Tibial nerve (tissue), 4 donors: ENCODE measurements around the gene TSHZ1. TPM values are rescaled to one million over a fixed set of nuclear protein-coding genes. Genes with fewer than 3 reads are reported as not detected.
"Not testable (repeated sequence)": the region's sequence is repeated elsewhere in the genome, so short reads cannot be mapped to it uniquely, and the experiment has no call there.

Source experiments
- DNase-seq, 2 donors: peaks; one replicate each; pipeline ENCODE4 v3.0.0-alpha.2; 2019; ENCODE audit warnings: low spot score in 2 of 2
- H3K27ac ChIP-seq, 4 donors: fragments of 200-600 bp; sonication (generic) in 3 of 4; one replicate each; pipeline ENCODE4 v1.5.1; 2017 to 2019; ENCODE audit warnings: mild to moderate bottlenecking in 1 of 4
- H3K27me3 ChIP-seq, 2 donors: fragments of 200-600 bp; sonication (generic) in 1 of 2; one replicate each; pipeline versions ENCODE4 v1.5.1 to v1.6.0; 2017 to 2019
- H3K36me3 ChIP-seq, 3 donors: fragments of 200-600 bp; sonication (generic); one replicate each; pipeline ENCODE4 v1.5.1; 2018 to 2019
- H3K4me1 ChIP-seq, 4 donors: fragments of 200-600 bp; sonication (generic) in 3 of 4; one replicate each; pipeline ENCODE4 v1.5.1; 2017 to 2019
- H3K4me3 ChIP-seq, 4 donors: fragments of 200-600 bp; sonication (generic) in 3 of 4; one replicate each; pipeline ENCODE4 v1.5.1; 2017 to 2019; ENCODE audit warnings: mild to moderate bottlenecking in 1 of 4, moderate library complexity in 1 of 4
- H3K9me3 ChIP-seq, 4 donors: fragments of 200-600 bp; sonication (generic) in 3 of 4; one replicate each; pipeline ENCODE4 v1.5.1; 2017 to 2019
- EP300 ChIP-seq, 2 donors: sonication (generic); formaldehyde crosslinking; IDR thresholded peaks; one replicate each; pipeline ENCODE4 v1.6.1; 2017; ENCODE audit warnings: antibody characterized with exemption in 2 of 2, mild to moderate bottlenecking in 1 of 2
- POLR2A ChIP-seq, 2 donors: fragments of 450-650 bp; IDR thresholded peaks; one replicate each; pipeline ENCODE4 v1.6.1; 2017; ENCODE audit warnings: antibody characterized with exemption in 2 of 2, mild to moderate bottlenecking in 2 of 2, moderate library complexity in 2 of 2
- WGBS, 2 donors: methylation state at CpG; one replicate each; pipeline ENCODE4 v1.1.5; 2018; 5-methylcytosine and 5-hydroxymethylcytosine counted together
- total RNA-seq, 4 donors: library from RNA; depleted of rRNA; stranded (reverse); fragments of >200 nt; gene quantifications; one replicate each; pipeline ENCODE4 v1.1.0, GENCODE V29; 2016
- TF ChIP-seq, protein P1 (sequence below), 5 experiments: fragments of 200-600 bp in 3 of 5; fragments of 450-650 bp in 2 of 5; sonication (generic) in 3 of 5; IDR thresholded peaks; one replicate each; pipeline ENCODE4 v1.5.1; 2016 to 2019; ENCODE audit warnings: antibody characterized with exemption in 5 of 5, mild to moderate bottlenecking in 3 of 5, moderate library complexity in 2 of 5

The TSHZ1 gene
- total RNA-seq, 4 donors from 2014 or later = 15.6 to 23.7 (median 18.3) TPM

GRCh38 chr18:75324686-75325257, 114.2 kb downstream of the TSHZ1 start:
- Histone ChIP-seq H3K4me3 (no peak overlapping the region), H3K27me3 (no peaks in the 10 kb centered on the region), H3K36me3 (no peaks in the 10 kb centered on the region), H3K9me3 (peaks cover 0 to 25% (median 2%) of the 10 kb centered on the region in 4 donors), H3K27ac (no peak overlapping the region), H3K4me1 (no peaks in the 10 kb centered on the region)
- WGBS, 2 donors = 62 to 68% methylated on average over 2 of the region's 2 CpGs
- DNase-seq = no peak
- TF ChIP-seq POLR2A (IDR thresholded peaks at IDR 0.05) = no peak
- TF ChIP-seq, protein P1, sequence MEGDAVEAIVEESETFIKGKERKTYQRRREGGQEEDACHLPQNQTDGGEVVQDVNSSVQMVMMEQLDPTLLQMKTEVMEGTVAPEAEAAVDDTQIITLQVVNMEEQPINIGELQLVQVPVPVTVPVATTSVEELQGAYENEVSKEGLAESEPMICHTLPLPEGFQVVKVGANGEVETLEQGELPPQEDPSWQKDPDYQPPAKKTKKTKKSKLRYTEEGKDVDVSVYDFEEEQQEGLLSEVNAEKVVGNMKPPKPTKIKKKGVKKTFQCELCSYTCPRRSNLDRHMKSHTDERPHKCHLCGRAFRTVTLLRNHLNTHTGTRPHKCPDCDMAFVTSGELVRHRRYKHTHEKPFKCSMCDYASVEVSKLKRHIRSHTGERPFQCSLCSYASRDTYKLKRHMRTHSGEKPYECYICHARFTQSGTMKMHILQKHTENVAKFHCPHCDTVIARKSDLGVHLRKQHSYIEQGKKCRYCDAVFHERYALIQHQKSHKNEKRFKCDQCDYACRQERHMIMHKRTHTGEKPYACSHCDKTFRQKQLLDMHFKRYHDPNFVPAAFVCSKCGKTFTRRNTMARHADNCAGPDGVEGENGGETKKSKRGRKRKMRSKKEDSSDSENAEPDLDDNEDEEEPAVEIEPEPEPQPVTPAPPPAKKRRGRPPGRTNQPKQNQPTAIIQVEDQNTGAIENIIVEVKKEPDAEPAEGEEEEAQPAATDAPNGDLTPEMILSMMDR (IDR thresholded peaks at IDR 0.05) = no peak
- TF ChIP-seq EP300 (IDR thresholded peaks at IDR 0.05) = no peak

DNA sequence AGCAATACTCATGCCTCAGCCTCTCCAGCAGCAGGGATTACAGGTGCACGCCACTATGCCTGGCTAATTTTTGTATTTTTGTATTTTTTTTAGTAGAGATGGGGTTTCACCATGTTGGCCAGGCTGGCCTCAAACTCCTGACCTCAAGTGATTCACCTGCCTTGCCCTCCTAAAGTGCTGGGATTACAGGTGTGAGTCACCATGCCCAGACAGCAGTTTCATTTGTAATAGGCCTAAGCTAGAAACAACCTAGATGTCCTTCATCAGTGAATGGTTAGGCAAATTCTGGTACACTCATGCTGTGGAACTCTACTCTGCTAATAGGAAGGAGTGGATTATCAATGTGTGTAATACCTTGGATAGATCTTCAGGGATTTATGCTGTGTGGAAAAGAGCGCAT, 119.2 kb downstream of the TSHZ1 start:
- DNase-seq, H3K4me3 ChIP-seq, H3K27ac ChIP-seq, H3K27me3 ChIP-seq, H3K36me3 ChIP-seq, H3K4me1 ChIP-seq: not testable (repeated sequence)
- WGBS, 2 donors = 96 to 99% methylated on average over 2 of the region's 2 CpGs
- peaks cover 0 to 25% (median 2%) of the 10 kb centered on the region in 4 donors for H3K9me3 ChIP-seq

DNA sequence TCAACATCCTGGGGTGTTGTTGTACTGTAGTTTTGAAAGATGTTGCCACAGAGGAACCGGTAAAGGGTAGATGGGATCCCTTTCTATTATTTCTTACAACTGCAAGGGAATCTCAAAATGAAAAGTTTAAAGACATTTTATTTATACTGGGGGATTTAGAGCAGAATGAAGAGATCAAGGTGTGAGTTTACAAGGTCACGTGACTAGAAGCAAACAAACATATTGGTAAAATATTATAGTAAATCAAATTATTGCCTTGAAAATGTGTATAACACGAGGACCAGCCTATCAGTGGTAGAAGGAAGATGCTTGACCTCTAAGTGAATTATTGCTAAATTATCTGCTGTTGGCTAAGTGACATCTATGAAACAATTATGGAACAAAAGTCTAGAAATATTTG, 119.7 kb downstream of the TSHZ1 start:
- Histone ChIP-seq H3K27me3 (no peaks in the 10 kb centered on the region), H3K27ac (no peak overlapping the region), H3K4me1 (no peaks in the 10 kb centered on the region), H3K36me3 (no peaks in the 10 kb centered on the region), H3K9me3 (peaks cover 0 to 24% (median 2%) of the 10 kb centered on the region in 4 donors), H3K4me3 (no peak overlapping the region)
- WGBS, 2 donors = 88 to 90% methylated on average over 3 of the region's 3 CpGs
- DNase-seq = no peak
- no peak for TF ChIP-seq EP300 (IDR thresholded peaks at IDR 0.05)
- TF ChIP-seq, protein P1 (IDR thresholded peaks at IDR 0.05) = no peak
- TF ChIP-seq POLR2A (IDR thresholded peaks at IDR 0.05) = no peak

GRCh38 chr18:75334869-75335268, 124.3 kb downstream of the TSHZ1 start:
- 88% methylated on average over 4 to 5 of the region's 5 CpGs for WGBS, 2 donors
- H3K4me3 ChIP-seq = no peak overlapping the region
- DNase-seq = no peak
- H3K36me3 ChIP-seq = no peaks in the 10 kb centered on the region
- H3K4me1 ChIP-seq = no peaks in the 10 kb centered on the region
- TF ChIP-seq, protein P1 (IDR thresholded peaks at IDR 0.05) = no peak
- TF ChIP-seq EP300 (IDR thresholded peaks at IDR 0.05) (no peak), POLR2A (IDR thresholded peaks at IDR 0.05) (no peak)
- no peak overlapping the region for H3K27ac ChIP-seq
- no peaks in the 10 kb centered on the region for H3K9me3 ChIP-seq
- no peaks in the 10 kb centered on the region for H3K27me3 ChIP-seq

GRCh38 chr18:75335511-75335910, 124.9 kb downstream of the TSHZ1 start:
- no peak for TF ChIP-seq POLR2A (IDR thresholded peaks at IDR 0.05)
- TF ChIP-seq EP300 (IDR thresholded peaks at IDR 0.05) = no peak
- TF ChIP-seq, protein P1 (IDR thresholded peaks at IDR 0.05) = no peak
- no peak for DNase-seq
- no peaks in the 10 kb centered on the region for H3K27me3 ChIP-seq
- no peaks in the 10 kb centered on the region for H3K9me3 ChIP-seq
- H3K27ac ChIP-seq = no peak overlapping the region
- H3K36me3 ChIP-seq = no peaks in the 10 kb centered on the region
- no peak overlapping the region for H3K4me3 ChIP-seq
- no peaks in the 10 kb centered on the region for H3K4me1 ChIP-seq
- WGBS, 2 donors = 93 to 94% methylated on average over 6 of the region's 6 CpGs

DNA sequence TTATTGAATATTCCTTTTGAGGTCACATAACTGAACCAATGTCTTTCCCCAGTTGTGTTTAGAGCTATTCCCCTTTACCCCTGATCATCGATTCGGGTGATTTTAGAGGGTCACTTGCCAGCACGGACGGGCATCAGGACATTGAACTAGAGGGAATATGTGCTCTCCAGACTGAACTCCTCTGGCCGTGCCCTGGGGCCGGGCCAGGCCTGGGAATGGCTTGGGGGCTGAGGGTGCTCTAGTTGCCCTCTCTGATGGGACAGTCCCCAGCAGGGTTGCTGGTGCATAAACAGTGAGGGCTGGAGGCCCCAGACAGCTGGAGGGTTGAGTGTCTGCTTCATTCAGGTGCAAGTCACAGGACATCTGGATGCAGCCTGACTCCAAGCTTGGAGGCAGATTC, 126.2 kb downstream of the TSHZ1 start:
- Histone ChIP-seq H3K27ac (no peak overlapping the region), H3K27me3 (no peaks in the 10 kb centered on the region), H3K4me1 (no peaks in the 10 kb centered on the region), H3K36me3 (no peaks in the 10 kb centered on the region), H3K4me3 (no peak overlapping the region), H3K9me3 (no peaks in the 10 kb centered on the region)
- TF ChIP-seq EP300 (IDR thresholded peaks at IDR 0.05) (no peak), POLR2A (IDR thresholded peaks at IDR 0.05) (no peak)
- TF ChIP-seq, protein P1 (IDR thresholded peaks at IDR 0.05) = no peak
- no peak for DNase-seq
- 89 to 90% methylated on average over 6 of the region's 6 CpGs for WGBS, 2 donors
